HG03175 (cell line): ENCODE data around the gene ZNF133.

Experiments used
- ATAC-seq: cut with Tn5 transposase; IDR thresholded peaks from one replicate; pipeline ENCODE4 v1.9.1; 2021; ENCODE audit warnings: mild to moderate bottlenecking, moderate library complexity; ENCODE audit not compliant: unreplicated experiment

Gene ZNF133

GRCh38 chr20:18360635-18361034 lies 72.3 kb downstream of the ZNF133 start:
- ATAC-seq = no peak

DNA sequence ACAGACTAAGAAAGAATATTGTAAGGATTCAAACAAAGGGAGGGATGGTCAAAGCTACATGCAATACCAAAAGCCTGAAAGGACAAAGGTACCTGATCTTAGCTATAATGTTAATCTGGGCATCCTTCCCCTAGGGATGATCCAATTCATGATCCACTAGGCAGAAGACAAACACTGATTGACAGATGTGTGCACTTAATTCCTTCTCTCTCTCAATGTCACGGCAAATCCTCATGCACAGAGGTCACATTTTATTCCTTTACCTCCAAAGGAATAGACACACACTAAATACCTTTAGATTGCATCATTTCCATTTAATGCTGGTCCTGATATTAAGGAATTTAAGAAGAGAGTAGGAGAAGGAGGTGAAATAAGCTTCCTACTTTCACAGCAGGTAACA lies 73.4 kb downstream of the ZNF133 start:
- no peak for ATAC-seq

GRCh38 chr20:18362916-18363315 lies 74.6 kb downstream of the ZNF133 start:
- no peak for ATAC-seq

- ATAC-seq = no peak
Measured at GRCh38 chr20:18363708-18364107, 75.4 kb downstream of the ZNF133 start.

DNA sequence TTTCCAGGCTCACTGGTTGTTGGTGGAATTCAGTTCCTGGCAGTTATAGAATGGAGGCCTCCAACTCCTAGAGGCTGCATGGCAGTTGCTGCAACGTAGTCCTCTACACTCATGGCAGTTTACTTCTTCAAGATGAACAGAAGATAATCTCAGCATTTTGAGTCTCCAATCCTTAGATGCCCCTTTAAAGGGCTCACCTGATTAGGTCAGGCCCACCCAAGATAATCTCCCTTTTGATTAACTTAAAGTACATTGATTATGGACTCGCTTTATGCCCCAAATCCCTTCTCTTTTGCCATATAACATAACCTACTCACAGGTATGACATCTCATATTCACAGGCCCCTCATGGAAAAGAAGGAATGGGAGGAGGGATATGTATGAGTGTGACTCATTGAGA lies 76.4 kb downstream of the ZNF133 start:
- ATAC-seq = no peak
